NCI-H748 (cell line): ENCODE results near the gene CTSH.
"Not testable (repeated sequence)": the region's sequence is repeated elsewhere in the genome, so short reads cannot be mapped to it uniquely, and the experiment has no call there.

Experiments
- DNase-seq: peaks from one replicate; lab custom pipeline; 2025; ENCODE audit not compliant: unreplicated experiment; lab: John Stamatoyannopoulos, UW

CTSH gene

DNA sequence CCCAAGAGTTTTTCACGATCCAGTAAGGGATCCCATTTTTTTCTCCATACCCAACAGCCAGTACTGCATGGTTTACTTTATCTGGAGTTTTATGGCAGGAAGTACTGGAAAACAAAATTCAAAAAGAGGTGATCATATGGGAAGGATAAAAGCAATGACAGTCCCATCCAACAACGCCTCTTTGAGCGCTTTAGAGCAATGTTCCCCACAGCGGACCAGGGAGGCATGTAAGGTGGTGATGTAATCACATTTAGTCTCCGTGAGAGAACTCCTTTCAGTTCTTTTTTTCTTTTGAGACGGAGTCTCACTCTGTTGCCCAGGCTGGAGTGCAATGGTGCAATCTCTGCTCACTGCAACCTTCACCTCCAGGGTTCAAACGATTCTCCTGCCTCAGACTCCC is 21.8 kb downstream of the CTSH start:
- no peak for DNase-seq

DNA sequence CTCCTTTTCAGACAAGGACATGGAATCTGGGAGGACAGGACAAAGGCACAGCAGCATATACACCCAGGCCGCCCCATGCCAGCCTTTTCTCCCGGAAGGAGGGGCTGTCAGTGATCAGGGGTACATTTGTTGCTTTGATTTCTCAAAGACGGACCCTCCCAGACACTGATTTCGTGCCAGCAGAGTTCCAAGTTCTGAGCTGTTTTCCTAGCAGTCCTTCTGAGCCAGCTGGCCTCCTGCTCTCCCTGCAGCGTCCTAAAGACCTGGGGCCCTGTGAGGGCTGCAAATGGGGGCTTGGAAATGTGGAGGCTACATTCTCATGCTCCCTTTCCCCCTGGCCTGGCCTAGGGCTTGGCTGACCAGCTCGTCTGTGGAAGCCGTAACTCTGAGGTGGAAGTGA is 22.3 kb downstream of the CTSH start:
- no peak for DNase-seq

DNA sequence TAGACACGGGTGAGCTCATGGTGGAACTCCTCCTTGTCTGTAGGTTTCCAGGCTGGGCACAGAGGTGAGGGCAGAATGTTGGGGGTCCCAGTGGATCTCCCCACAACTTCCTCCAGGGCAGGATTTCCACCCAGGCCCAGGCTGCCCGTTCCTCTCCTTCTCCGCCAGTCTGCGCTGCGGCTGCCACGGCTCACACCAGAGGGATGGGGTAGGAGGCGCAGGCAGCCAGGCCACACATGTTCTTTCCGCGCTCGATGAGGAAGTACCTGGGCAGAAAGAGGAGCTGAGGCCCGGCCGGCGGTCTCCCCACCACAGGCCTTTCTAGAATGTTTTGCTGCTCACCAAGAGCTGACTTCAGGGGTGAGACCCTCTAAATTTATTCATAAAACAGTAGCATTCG is 22.9 kb downstream of the CTSH start:
- no peak for DNase-seq

DNA sequence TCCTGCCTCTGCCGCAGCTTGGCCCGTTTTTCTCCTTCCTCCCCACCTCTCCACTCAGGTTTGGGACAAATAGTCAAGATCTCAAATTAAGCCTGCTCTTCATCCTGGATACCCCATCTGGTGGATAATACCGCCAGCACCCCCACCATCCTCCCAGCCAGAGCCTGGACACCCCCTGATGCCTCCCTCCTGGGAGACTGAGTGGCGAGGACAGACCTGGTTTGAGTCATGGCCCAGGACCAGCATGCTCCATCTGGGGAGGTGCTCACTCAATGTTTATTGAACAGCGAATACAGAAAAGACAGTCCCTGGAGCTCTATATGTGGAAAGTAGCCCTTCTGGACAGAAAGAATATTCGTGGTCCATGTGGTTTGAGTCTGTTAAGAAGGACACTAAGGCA is 23.3 kb downstream of the CTSH start:
- no peak for DNase-seq

DNA sequence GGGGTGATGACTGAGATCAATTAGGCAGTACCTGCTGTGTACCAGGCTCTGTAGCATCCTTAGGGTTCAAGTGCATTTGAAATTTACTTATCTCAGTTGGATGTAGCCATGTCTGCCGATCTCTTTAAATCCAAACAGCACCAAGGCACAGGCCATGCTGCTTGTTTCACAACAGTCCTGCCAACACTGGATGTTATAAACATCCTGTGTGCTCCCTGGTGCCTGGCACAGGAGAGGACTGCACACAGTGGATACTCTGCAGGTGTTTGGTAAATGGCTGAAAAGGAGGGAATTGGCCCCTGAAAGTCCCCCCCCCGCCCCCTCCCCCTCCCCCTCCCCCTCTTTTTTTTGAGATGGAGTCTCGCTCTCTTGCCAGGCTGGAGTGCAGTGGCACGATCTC is 27.0 kb downstream of the CTSH start:
- DNase-seq, result no peak

DNA sequence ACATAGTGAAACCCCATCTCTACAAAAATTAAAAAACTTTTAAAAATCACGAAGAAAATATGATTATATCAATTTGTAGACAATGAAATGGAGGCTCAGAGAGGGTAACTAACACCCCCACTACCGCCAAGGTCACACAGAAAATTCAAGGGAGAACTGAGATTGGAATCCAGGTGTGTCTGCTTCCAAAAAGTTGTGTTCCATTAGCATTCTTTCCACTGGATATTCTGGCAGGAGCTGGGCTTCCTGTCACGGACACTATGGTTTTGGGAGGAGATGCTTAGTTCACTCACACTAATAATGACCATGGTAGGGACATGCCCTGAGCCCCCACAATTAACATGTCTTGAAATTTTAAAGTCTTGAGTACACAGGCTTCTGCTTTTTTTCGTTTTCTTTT is 28.8 kb downstream of the CTSH start:
- no peak for DNase-seq

DNA sequence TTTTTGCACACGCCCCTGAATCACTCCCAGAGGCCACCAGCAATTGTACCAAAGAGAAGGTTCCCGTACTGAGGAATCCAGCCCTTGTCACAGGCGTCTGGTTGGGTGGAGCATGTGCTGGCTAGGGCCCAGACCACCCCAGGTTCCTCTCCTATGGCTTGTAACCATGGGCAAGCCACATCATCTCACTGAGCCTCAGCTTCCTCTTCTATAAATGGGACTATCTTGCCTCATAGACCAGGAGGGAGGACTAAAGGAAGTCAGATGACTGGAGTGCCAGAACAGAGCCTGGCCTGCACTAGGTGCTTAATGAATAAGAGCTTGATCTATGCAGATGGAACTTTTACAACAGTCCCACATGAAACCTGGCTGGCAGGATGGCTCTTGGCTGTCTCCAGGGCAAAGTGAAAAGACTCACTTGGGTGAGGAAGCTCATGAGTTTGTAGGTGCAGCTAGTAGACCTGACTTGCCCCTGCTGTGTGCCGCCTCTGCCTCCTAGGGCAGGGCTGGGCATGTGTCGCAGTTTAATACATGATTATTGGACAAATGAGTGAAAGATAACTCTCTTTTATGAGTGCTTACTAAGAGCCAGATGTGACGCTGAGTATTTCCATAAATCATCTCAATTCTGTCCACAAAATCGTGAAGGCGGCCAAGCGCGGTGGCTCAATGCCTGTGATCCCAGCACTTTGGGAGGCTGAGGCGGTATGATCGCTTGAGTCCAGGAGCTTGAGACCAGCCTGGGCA is 29.3 kb downstream of the CTSH start:
- no peak for DNase-seq

DNA sequence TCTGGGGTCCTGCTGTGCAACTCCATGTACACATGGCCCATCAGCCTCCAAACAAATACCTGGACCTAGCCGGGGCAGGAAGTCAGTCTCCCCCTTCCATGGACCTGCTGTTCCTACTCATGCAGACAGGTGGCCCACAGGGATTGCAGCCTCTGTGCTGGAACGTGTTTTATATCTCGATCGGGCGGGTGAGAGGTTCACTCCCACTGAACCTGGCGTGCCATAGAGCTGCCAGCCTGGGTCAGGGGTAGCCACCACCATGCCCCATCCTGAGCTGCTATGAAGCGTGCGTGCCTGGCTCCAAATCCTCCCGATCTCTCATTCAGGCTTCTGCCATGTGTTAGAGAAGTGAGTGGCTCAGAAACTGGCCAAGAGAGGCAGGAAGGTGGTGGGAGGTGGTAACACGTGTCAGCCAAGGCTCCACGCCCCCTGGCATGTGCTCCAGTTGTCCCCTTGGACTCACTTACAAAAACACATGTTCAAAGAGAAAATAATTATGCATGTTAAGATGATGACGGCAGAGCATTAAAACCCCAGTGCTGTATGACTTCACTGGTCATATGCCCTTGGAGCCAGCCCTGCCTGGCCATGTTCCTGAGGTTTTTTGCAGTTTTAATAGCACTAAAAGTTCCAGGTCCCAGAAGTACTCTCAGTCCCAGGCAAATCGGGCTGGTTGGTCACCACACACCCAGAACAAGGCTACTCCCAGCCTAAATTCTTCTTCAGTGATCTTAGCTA is 30.6 kb downstream of the CTSH start:
- no peak for DNase-seq

DNA sequence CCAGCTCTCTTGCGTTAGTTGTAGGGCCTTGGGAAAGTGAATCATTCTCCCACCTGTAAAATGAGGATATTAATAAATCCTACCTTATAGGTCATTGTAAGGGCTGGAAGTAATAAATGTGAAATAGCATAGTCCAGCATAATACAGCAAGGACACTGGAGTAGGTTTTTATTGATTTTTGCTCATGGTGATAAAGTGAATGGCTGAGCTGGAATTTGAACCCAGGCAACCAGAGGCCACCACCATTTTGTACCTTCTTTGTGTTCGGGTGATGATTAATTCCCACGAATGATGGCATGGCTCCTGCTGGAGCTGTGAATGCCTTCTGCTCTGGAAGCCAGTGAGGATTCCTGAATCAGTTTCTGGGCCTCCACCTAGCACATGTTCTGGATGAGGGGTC is 31.8 kb downstream of the CTSH start:
- DNase-seq, result no peak

DNA sequence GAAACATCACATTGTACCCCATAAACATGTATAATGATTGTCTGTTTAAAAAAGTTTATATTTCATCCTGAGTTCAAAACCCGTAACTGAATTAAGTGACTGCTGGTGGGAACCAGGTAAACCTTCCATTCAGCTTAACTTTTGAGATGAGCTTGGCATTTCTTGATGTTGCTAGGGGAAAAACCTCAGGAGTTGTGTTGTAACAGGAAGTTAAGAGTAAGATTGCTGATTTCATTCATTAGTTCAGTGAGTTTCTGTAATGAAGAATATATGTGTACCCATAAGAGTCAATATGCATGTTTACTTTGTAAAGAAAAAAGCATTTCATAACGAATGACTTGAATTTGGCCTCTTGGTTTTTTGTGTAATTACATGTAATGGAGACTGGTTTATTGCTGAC is 32.5 kb downstream of the CTSH start:
- DNase-seq, result no peak

DNA sequence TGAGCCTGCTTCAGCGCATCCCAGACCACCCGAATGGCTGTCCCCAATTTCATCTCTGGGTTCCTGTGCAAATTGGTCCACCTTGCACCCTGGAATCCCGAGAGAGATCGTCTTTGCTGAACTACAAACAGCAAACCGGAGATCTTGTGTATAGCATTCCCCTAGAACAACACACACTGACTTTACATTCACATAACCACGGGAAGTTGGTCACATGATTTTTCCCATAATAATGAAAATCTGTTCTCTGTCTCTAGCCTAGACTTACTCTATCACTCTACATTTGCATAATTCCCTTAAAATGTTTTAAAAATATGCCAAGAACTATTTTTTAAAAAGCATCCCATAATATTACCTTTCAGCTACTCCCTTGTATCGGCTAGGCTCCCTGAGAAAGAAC is 34.6 kb downstream of the CTSH start:
- no peak for DNase-seq

DNA sequence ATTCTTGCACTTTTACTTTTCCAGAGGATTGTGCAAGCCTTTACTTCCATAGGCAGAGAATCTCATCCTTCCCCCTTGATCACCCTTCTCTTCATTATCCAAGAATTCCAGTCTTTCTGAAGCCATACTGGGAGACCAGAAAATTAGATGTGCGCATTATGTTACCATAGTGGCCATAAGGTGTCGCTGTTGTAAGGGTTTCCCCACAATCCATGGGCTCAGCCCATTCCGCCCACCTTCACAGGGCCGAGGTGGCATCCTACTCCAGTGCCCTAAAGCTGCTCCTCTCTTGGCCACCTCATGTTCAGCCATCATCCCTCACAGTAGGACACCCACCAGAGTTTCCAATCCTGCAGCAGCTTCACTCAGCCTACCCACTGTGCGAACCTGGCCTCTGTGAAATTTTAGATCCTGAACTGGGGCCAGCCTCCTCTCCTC is 35.0 kb downstream of the CTSH start:
- peak; percentile 27 for DNase-seq

DNA sequence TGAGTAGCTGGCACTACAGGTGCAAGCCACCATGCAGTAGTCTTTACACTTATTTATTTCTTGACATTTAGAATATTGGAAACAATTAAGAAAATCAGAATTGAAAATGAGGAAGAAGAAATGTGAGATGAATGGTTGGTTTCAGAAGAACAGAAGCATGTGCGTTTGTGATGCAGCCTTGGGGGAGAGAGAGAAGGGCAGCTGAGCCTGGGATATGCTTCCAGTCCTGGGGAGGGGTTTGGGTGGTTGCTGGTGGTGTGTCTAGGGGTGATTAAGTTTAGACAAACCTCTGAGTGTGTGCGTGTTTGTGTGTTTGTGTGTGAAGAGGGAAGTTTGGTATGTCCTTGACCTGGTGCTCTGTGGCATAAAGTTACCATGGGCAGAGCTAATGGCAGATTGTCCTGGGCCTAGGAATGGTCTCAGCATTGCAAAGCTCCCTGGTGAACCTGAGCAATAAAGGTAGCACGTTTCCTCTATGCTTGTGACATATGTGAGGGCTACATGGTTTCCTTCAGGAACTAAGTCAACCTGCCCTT is 35.6 kb downstream of the CTSH start:
- no peak for DNase-seq

DNA sequence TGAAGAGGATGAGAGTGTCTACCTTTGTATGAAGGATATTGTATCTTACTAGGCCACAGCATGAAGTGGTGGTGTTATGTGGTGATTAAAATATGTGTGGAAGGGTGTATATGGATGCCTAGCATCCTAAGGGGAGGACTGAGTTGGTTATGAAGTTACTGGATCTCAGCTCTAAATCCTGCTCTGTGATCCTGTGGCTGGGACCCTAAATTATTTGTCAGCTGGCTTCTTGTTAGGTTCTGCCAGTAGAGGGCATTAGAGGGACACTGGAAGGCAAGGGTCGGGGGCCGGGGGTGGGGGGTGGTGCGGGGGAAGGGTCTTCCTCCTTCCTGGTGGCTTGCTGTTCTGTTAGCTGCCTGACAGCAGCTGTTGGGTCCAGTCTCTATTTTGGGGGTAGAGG is 37.3 kb downstream of the CTSH start:
- no peak for DNase-seq

DNA sequence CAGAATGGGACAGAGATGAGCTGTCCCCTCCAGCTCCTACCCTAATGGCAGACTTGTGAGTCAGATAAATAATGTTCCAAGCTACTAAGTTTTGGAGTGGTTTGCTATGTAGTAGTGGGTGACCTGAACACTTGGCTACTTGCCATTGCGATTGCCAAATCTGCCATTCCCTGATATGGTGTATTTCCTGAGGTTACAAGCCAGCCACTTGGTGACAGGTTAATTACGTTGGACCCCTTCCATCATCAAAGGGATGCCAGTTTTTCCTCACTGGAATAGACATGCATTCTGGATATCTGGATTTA is 38.6 kb downstream of the CTSH start:
- DNase-seq, result no peak

DNA sequence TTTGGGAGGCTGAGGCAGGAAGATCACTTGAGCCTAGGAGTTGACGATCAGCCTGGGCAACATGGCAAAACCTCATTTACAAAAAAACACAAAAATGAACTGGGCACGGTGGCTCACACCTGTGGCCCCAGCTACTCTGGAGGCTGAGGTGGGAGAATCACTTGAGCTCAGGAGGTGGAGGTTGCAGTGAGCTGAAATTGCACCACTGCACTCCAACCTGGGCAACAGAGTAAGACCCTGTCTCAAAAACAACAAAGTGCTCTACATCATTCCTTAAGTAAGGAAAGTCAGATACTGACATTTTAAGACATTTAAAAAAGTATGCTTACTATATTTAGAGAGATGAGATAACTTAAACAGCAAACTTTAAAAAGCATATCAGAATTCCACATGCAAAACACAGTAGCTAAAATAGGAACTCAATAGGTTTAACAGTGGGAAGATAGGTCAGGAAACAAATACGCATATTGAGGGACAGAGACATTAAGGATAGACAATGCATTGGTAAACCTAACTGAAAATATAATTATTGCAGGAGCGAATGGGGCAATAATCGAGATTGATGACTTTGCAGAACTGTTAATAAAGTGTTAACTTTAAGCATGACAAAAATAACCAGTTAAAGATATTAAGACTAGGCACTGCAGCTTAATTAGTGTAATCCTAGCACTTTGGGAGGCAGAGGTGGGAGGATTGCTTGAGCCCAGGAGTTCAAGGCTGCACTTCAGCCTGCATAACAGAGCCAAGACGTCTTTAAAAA is 40.1 kb downstream of the CTSH start:
- DNase-seq, result no peak

DNA sequence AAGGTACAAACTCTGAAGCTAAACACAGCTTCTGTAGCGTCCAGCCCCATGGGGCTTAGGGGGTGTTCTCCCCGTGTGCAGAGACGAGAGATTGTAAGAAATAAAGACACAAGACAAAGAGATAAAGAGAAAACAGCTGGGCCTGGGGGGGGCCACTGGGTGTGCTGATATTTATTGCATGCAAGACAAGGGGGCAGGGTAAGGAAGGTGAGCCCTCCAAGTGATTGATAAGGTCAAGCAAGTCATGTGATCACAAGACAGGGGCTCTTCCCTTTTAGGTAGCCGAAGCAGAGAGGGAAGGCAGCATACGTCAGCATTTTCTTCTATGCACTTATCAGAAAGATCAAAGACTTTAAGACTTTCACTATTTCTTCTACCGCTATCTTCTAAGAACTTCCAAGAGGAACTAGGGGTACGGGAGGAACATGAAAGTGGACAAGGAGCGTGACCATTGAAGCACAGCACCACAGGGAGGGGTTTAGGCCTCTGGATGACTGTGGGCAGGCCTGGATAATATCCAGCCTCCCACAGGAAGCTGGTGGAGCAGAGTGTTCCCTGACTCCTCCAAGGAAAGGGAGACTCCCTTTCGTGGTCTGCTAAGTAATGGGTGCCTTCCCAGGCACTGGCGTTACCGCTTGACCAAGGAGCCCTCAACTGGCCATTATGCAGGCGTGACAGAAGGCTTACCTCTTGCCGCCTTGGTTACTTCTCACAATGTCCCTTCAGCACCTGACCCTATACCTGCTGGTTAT is 42.4 kb downstream of the CTSH start:
- not testable (repeated sequence) for DNase-seq

DNA sequence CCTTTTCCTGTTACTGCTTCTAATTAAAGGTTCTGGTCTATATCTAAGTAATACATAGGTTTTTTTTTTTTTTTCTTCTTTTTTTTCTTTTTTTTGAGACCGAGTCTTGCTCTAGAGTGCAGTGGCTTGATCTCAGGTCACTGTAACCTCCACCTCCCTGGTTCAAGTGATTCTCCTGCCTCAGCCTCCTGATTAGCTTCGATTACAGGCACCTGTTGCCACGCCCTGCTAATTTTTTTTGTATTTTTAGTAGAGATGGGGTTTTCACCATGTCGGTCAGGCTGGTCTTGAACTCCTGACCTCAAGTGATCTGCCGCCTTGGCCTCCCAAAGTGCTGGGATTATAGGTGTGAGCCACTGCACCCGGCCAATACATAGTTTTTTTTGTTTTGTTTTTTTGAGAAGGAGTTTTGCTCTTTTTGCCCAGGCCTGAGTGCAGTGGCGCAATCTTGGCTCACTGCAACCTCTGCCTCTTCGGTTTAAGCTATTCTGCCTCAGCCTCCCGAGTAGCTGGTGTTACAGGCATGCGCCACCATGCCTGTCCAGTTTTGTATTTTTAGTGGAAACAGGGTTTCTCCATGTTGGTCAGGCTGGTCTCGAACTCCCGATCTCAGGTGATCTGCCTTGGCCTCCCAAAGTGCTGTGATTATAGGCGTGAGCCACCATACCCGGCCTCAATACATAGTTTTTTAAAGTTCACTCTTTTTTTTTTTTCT is 43.9 kb downstream of the CTSH start:
- not testable (repeated sequence) for DNase-seq

DNA sequence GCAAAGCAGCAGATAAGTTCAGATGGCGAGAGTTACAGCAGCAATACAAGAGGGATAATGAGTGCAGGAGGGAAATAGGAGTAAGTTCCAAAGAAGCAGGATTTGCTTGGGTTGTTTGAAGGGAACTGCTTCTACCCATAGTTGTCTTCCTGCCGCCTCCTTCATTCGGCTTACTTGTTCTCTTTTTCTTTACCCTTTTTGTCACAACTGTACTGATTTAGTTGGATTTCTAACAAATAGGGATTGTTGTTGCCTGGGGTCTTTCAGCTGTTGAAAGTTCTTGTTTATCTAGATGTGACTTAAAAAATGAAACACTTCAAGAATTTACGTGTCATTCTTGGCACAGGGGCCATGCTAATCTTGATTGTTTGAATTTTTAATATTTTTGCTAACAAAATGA is 46.3 kb downstream of the CTSH start:
- no peak for DNase-seq

DNA sequence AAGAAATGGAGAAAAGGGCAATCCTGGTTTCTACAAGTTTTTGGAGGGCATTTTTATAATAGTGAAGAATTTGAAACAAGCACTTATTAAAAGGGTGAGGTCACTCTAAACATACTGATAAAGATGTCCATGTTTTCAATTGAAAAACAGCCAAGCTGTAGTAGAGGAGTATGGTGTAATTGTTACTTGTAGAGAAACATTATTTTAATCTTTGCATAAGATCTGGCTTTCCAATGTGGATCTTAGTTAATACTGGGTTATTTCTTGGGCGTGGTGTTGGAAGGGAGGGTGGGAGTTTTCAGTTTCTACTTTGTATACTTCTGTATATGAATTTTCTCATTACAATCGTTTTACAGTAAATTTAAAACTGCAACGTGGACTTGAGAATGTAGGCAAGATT is 49.4 kb downstream of the CTSH start:
- no peak for DNase-seq

DNA sequence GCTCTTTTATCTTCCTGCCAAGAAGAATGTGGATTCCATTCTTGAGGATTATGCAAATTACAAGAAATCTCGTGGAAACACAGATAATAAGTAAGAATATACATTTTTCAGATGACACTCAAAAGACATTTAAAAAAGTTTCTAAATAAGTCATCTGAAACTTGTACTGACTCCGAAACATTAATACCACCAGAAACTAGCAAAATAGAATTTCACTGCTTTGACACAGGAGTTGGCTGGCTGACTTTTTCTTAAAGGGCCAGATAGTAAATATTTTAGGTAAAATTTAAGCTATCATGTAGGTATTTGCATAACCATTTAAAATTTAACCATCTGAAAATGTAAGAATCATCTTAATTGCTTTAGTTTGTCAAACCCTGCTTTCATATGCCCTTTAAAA is 51.3 kb downstream of the CTSH start:
- no peak for DNase-seq
